H9 (cell line): Measurements from ENCODE around the gene CDH13. TPM values are rescaled to one million over a fixed set of nuclear protein-coding genes. Genes with fewer than 3 reads are reported as not detected.

ENCODE experiments used
- DNase-seq: peaks from one replicate; pipeline ENCODE4 v3.0.0-alpha.2; 2017
- H2AFZ ChIP-seq: one replicate; pipeline ENCODE4 v1.6.1; 2013; ENCODE audit warnings: mild to moderate bottlenecking, low read length, control low read depth, moderate library complexity
- H2AK5ac ChIP-seq: 2 replicates; pipeline ENCODE4 v1.6.1; 2013; ENCODE audit warnings: low read length, control low read depth, mixed read lengths; ENCODE audit not compliant: insufficient read length
- H2BK120ac ChIP-seq: one replicate; pipeline ENCODE4 v1.6.1; 2013; ENCODE audit warnings: low read depth, mild to moderate bottlenecking, low read length, control low read depth, inconsistent platforms; ENCODE audit not compliant: poor library complexity, severe bottlenecking
- H2BK12ac ChIP-seq: 2 replicates; pipeline ENCODE4 v1.6.1; 2013; ENCODE audit warnings: low read length, control low read depth, mixed read lengths, low read depth; ENCODE audit not compliant: insufficient read length
- H2BK15ac ChIP-seq: 2 replicates; pipeline ENCODE4 v1.6.1; 2013; ENCODE audit warnings: low read depth, low read length, control low read depth
- H2BK20ac ChIP-seq: one replicate; pipeline ENCODE4 v1.6.1; 2013; ENCODE audit warnings: low read depth, mild to moderate bottlenecking, low read length, control low read depth, inconsistent platforms; ENCODE audit not compliant: poor library complexity, severe bottlenecking
- H2BK5ac ChIP-seq: 2 replicates; pipeline ENCODE4 v1.6.1; 2013; ENCODE audit warnings: low read length, control low read depth, mixed read lengths; ENCODE audit not compliant: insufficient read length
- H3K14ac ChIP-seq: 2 replicates; pipeline ENCODE4 v1.6.1; 2013; ENCODE audit warnings: low read length, control low read depth; ENCODE audit not compliant: insufficient read depth
- H3K18ac ChIP-seq: 2 replicates; pipeline ENCODE4 v1.6.1; 2013; ENCODE audit warnings: low read depth, mild to moderate bottlenecking, mixed read lengths, low read length, control low read depth; ENCODE audit not compliant: insufficient read length
- H3K23ac ChIP-seq: 2 replicates; pipeline ENCODE4 v1.6.1; 2013; ENCODE audit warnings: low read length, control low read depth, mixed read lengths, low read depth; ENCODE audit not compliant: insufficient read length
- H3K23me2 ChIP-seq: 2 replicates; pipeline ENCODE4 v1.6.1; 2013; ENCODE audit warnings: low read depth, mild to moderate bottlenecking, mixed read lengths, low read length, control low read depth; ENCODE audit not compliant: insufficient read length, poor library complexity, severe bottlenecking
- H3K27ac ChIP-seq: 2 replicates; pipeline ENCODE4 v1.5.1; 2013; ENCODE audit warnings: low read length, control low read depth, mixed read lengths, low read depth; ENCODE audit not compliant: insufficient read length
- H3K27me3 ChIP-seq: 2 replicates; pipeline ENCODE4 v1.6.1; 2013; ENCODE audit warnings: low read length, control low read depth, inconsistent platforms; ENCODE audit not compliant: insufficient read depth
- H3K4ac ChIP-seq: 2 replicates; pipeline ENCODE4 v1.6.1; 2013; ENCODE audit warnings: low read depth, mild to moderate bottlenecking, control low read depth, inconsistent platforms, low read length, moderate library complexity
- H3K4me1 ChIP-seq: 2 replicates; pipeline ENCODE4 v1.6.1; 2013; ENCODE audit warnings: low read length, control low read depth, inconsistent platforms; ENCODE audit not compliant: insufficient read depth
- H3K4me2 ChIP-seq: 2 replicates; pipeline ENCODE4 v1.6.1; 2013; ENCODE audit warnings: low read length, control low read depth, mixed read lengths; ENCODE audit not compliant: insufficient read length, insufficient read depth
- H3K56ac ChIP-seq: 2 replicates; pipeline ENCODE4 v1.6.1; 2013; ENCODE audit warnings: low read depth, mild to moderate bottlenecking, mixed read lengths, low read length, control low read depth; ENCODE audit not compliant: insufficient read length
- H3K79me1 ChIP-seq: 2 replicates; pipeline ENCODE4 v1.6.1; 2013; ENCODE audit warnings: low read depth, mild to moderate bottlenecking, moderate library complexity, low read length, control low read depth, inconsistent platforms; ENCODE audit not compliant: insufficient read depth, poor library complexity, severe bottlenecking
- H3K79me2 ChIP-seq: 2 replicates; pipeline ENCODE4 v1.6.1; 2013; ENCODE audit warnings: low read length, control low read depth, inconsistent platforms; ENCODE audit not compliant: insufficient read depth
- H3K9ac ChIP-seq: 2 replicates; pipeline ENCODE4 v1.6.1; 2013; ENCODE audit warnings: low read length, control low read depth, mixed read lengths; ENCODE audit not compliant: insufficient read length; ENCODE audit errors: extremely low read depth
- H3K9me3 ChIP-seq: one replicate; pipeline ENCODE4 v1.6.1; 2013; ENCODE audit warnings: low read depth, low read length, inconsistent platforms; ENCODE audit not compliant: control insufficient read depth
- H3T11ph ChIP-seq: one replicate; pipeline ENCODE4 v1.6.1; 2013; ENCODE audit warnings: mild to moderate bottlenecking, low read length, control low read depth, inconsistent platforms
- H4K20me1 ChIP-seq: one replicate; pipeline ENCODE4 v1.6.1; 2013; ENCODE audit not compliant: control insufficient read depth, insufficient read length, insufficient read depth
- H4K5ac ChIP-seq: 2 replicates; pipeline ENCODE4 v1.6.1; 2013; ENCODE audit warnings: low read depth, mild to moderate bottlenecking, mixed read lengths, low read length, control low read depth; ENCODE audit not compliant: insufficient read length
- H4K8ac ChIP-seq: replicated peaks from 2 replicates; pipeline ENCODE4 v1.6.1; 2013; ENCODE audit warnings: low read length, control low read depth, mixed read lengths, low read depth; ENCODE audit not compliant: insufficient read length
- H4K91ac ChIP-seq: 2 replicates; pipeline ENCODE4 v1.6.1; 2013; ENCODE audit warnings: low read depth, mild to moderate bottlenecking, moderate library complexity, mixed read lengths, low read length, control low read depth; ENCODE audit not compliant: insufficient read length
- H3K27ac Mint-ChIP-seq, 3 experiments: 2 replicates in 2 of 3; 3 replicates in 1 of 3; pipeline ENCODE4 v1.8.0; 2020 to 2021; ENCODE audit warnings: mixed read lengths in 3 of 3, mild to moderate bottlenecking in 1 of 3, moderate library complexity in 1 of 3
- H3K27me3 Mint-ChIP-seq: 2 replicates; pipeline ENCODE4 v1.8.0; 2021; ENCODE audit warnings: low read depth, mild to moderate bottlenecking, moderate library complexity, mixed read lengths
- H3K36me3 Mint-ChIP-seq, 3 experiments: 2 replicates in 2 of 3; 3 replicates in 1 of 3; pipeline ENCODE4 v1.8.0; 2020 to 2021; ENCODE audit warnings: low read depth in 3 of 3, mixed read lengths in 3 of 3; ENCODE audit not compliant: insufficient read depth in 1 of 3
- H3K4me1 Mint-ChIP-seq, 2 experiments: 2 replicates each; pipeline ENCODE4 v1.8.0; 2020; ENCODE audit warnings: mixed read lengths in 2 of 2
- H3K4me3 Mint-ChIP-seq, 2 experiments: 2 replicates in 1 of 2; 3 replicates in 1 of 2; pipeline ENCODE4 v1.8.0; 2020 to 2021; ENCODE audit warnings: mild to moderate bottlenecking in 2 of 2, mixed read lengths in 2 of 2, moderate library complexity in 1 of 2
- H3K9me3 Mint-ChIP-seq, 2 experiments: 2 replicates in 1 of 2; 3 replicates in 1 of 2; pipeline ENCODE4 v1.8.0; 2020; ENCODE audit warnings: mild to moderate bottlenecking in 2 of 2, mixed read lengths in 2 of 2, moderate library complexity in 1 of 2
- CTCF ChIP-seq: fragments of 200-600 bp; sonication (generic); conservative IDR thresholded peaks from 3 replicates; pipeline ENCODE4 v1.8.0; 2021; ENCODE audit warnings: antibody characterized with exemption, mild to moderate bottlenecking
- WGBS: extraction: QIAGEN DNeasy Blood & Tissue Kit; methylation state at CpG from one replicate; pipeline ENCODE4 v1.1.7; 2013; ENCODE audit warnings: missing lambda C conversion rate, low lambda C conversion rate, mixed read lengths; ENCODE audit not compliant: insufficient read length; ENCODE audit errors: extremely low coverage; 5-methylcytosine and 5-hydroxymethylcytosine counted together
- total RNA-seq: library from RNA; stranded (reverse); gene quantifications from 2 replicates; pipeline ENCODE4 v1.2.1, GENCODE V29; 2021

The CDH13 gene
- total RNA-seq, 1 experiment from 2014 or later = 1.5 TPM

GRCh38 chr16:83365166-83365565 lies 738.4 kb downstream of the CDH13 start:
- no peak overlapping the region for H2BK15ac ChIP-seq
- H2BK5ac ChIP-seq = no peak overlapping the region
- no peak overlapping the region for H2BK12ac ChIP-seq
- no peak overlapping the region for H2AK5ac ChIP-seq
- no peak for TF ChIP-seq CTCF
- no peak overlapping the region for H3K27ac ChIP-seq
- H4K5ac ChIP-seq = no peak overlapping the region
- H3K4me3 Mint-ChIP-seq = no peak overlapping the region
- no peak overlapping the region for H3K4me2 ChIP-seq
- H3K56ac ChIP-seq = no peak overlapping the region
- no peak overlapping the region for H3K9ac ChIP-seq
- H3K4me1 Mint-ChIP-seq = no peaks in the 10 kb centered on the region
- no peaks in the 10 kb centered on the region for H3K9me3 ChIP-seq
- DNase-seq = no peak
- H3K27ac Mint-ChIP-seq = no peak overlapping the region
- WGBS = no CpG with 5 or more reads among the region's 3 CpGs
- no peak overlapping the region for H4K8ac ChIP-seq
- H3K23ac ChIP-seq = no peak overlapping the region
- no peak overlapping the region for H4K91ac ChIP-seq
- peaks cover 3% of the 10 kb centered on the region; the same call in 1 of the 2 replicates for H3K27me3 Mint-ChIP-seq
- no peaks in the 10 kb centered on the region for H3K23me2 ChIP-seq
- no peaks in the 10 kb centered on the region for H3K4me1 ChIP-seq
- no peaks in the 10 kb centered on the region for H3K79me2 ChIP-seq
- no peak overlapping the region for H2AFZ ChIP-seq
- no peak overlapping the region for H3T11ph ChIP-seq
- H3K18ac ChIP-seq = no peak overlapping the region
- no peaks in the 10 kb centered on the region for H3K27me3 ChIP-seq
- no peaks in the 10 kb centered on the region for H3K36me3 Mint-ChIP-seq
- H2BK120ac ChIP-seq = no peak overlapping the region
- no peaks in the 10 kb centered on the region for H3K79me1 ChIP-seq
- H4K20me1 ChIP-seq = no peaks in the 10 kb centered on the region
- no peak overlapping the region for H2BK20ac ChIP-seq
- no peaks in the 10 kb centered on the region; a peak in 1 of 5 replicates for H3K9me3 Mint-ChIP-seq
- H3K14ac ChIP-seq = no peak overlapping the region
- H3K4ac ChIP-seq = no peak overlapping the region
